Activated T-helper 9 cell treated with anti-CD3 and anti-CD28 coated beads, Interleukin-2, amount 50 U/mL, for 16 hours (primary cell): ENCODE measurements around the gene ZC3H6.
"Not testable (repeated sequence)": the region's sequence is repeated elsewhere in the genome, so short reads cannot be mapped to it uniquely, and the experiment has no call there.

ENCODE experiments used
- DNase-seq: peaks from one replicate; pipeline ENCODE4 v3.0.0-alpha.2; 2020; ENCODE audit warnings: low read depth

Gene ZC3H6

DNA sequence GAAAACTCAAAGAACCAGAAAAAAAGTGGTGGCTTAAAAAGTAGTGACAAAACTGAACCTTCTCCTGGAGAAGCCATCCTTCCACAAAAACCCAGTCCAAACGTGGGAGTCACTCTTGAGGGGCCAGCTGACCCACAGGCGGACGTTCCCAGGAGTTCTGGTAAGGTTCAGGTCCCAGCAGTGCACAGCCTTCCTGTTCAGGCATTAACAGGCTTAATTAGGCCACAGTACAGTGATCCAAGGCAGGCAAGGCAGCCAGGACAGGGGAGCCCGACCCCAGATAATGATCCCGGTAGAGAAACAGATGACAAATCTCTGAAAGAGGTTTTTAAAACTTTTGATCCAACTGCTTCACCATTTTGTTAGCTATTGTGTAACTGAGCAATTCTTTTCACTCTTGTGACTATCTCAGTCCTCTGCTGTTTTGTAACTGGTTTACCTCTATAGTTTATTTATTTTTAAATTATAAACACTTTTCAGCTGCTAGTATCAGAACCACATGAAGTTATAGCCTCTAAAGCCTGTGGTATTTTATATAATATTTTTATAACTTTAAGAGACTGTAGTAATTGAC, 56.8 kb downstream of the ZC3H6 start:
- DNase-seq = no peak

DNA sequence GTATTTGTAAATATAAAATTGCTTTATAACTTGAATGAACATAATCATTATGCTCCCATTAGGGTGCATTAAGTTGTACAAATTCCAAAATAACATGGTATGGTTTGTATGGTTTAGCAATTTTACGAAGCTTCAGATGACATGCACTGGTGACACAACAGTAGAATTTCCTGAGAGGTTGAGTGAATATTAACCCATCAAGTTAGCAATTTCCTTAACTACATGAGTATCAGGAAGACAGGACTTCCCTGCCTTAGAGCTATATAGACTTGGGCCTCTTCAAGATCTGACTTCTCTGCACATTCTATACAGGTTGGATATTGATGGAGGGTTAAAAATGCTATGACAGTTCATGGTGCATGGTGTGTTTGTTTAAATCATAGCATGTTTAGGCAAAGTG, 60.2 kb downstream of the ZC3H6 start:
- no peak for DNase-seq

DNA sequence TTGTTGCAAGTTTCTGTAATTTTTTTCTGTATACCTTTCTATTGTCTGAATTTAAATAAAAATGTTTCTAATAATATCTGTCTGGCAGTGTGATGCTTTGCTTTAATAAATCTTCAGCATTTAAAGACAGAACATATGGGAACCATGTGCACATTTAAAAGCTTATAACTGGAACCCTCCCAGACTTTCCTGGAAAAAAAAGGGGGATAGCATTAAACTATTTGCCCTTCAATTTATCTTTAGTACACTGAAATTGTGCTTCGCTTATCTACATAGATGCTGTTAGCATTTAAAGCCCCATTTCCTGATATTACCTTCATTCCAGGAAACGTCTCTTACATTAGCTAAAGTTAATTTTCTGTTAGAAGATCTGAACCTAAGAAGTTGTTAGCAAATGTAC, 64.6 kb downstream of the ZC3H6 start:
- DNase-seq = no peak

DNA sequence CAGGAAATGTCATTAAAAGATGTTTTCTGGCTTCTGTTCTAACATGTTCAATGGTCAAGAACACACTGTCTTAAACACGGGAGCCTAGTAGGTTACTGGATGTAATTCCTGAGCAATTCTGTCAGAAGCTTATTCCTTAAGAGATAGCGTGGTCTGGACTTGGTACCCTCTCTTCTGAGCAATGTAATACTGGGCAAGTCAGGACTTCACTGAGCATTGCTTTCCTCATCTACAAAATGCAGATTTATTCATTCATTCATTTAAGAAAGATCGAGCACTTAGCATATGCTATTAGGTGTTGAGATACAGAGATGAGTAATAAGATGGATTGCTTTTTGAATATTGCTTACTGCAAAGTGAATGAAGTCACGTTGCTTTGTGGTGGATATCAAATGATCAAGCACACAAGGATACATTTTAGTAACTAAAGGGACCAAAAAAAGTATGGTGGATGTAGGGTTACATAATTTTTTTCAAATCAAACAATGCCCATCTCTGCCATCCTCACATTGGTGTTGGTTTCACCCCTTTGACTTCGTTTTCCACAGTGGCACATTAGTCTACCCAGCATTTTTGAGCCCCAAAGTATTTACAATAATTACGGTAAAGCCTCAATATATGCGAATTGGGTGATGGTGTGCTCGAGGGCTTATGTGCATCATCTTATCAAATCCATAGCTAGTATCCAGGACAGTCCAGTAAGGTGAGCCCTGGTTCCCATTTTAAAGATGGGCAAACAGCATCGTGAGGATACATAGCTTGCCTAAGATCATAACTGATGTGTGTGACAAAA, 65.3 kb downstream of the ZC3H6 start:
- no peak for DNase-seq

- DNase-seq = no peak
Observed at GRCh38 chr2:112342067-112342550, 66.7 kb downstream of the ZC3H6 start.

DNA sequence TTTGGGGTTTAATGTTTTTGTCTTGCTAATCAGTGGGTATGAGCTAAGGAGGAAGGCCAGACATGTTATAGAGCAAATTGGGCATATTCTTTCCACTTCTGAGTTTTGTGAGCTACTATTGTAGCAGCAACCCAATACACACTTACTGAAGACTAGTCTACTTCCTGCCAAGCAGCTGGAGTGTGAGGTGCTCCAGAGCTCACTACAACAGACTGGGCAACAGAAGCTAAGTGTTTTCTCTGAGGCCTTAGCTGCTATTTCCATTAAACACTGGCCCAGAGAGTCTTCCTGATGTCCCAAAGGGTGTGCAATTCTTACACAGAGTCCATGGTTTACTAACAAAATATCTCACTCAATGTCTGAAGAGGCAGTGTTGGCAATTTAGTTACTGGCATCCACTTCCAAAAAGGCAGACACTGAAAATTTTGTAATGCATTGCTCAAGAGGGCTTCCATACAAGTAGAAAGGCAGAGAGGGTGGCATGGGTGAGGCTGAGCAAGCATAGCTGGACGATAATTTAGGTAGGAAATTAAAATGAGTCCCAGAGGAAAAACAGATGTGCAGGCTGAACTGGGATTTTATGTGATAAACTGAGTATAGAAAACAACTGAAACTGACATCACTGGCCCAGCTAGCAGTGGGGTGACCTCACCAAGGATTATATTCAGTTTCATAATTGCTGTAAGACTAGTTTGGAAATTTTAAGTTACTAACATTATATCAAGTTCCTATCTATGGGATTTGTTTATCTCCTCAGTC, 68.6 kb downstream of the ZC3H6 start:
- no peak for DNase-seq

- no peak for DNase-seq
Observed at GRCh38 chr2:112345030-112346027, 69.9 kb downstream of the ZC3H6 start.

DNA sequence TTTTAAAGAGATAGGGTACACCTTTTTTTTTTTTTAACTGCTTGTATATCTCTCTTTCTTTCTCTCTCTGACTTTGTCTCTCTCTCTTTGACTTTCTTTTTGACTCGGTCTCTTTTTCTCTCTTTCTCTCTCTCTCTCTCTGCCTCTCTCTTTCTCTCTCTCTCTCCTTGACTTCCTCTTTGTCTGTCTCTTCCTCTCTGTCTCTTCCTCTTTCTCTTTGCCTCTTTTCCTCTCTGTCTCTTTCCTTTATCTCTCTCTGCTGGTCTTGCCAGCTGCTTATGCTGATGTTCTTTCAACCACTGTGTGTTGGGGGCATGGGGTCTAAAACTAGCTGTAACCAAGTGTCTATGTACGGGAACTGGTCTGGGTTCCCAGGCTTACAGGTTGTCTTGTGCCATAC, 76.9 kb downstream of the ZC3H6 start:
- DNase-seq = not testable (repeated sequence)

- DNase-seq = not testable (repeated sequence)
Observed at GRCh38 chr2:112352809-112353603, 77.6 kb downstream of the ZC3H6 start.

GRCh38 chr2:112354335-112354734, 78.9 kb downstream of the ZC3H6 start:
- not testable (repeated sequence) for DNase-seq

GRCh38 chr2:112360055-112360454, 84.7 kb downstream of the ZC3H6 start:
- DNase-seq = not testable (repeated sequence)
